ENCODE data around the gene CTDSP2.
"Not testable (repeated sequence)": the region's sequence is repeated elsewhere in the genome, so short reads cannot be mapped to it uniquely, and the experiment has no call there.

Gene CTDSP2

DNA sequence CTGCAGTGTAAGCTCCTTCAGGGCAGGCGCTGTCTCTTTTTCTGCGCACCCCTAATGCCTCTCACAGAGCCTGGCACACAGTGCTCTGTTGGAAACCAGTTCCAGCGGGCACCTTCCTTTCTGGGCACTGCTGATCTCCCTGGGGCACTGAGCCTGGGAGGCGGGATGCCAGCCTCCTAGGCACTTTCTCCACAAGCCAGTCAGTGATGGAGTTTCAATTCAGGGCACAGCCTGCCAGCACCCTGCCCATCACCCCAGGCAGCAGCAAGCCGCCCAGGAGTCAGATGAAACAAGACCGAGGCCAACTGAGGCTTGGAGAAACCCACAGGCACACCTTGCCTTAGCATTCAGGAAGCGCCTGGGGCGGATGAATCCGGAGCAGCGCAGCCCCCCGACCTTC, 5.7 kb upstream of the CTDSP2 start:
- DNase-seq, result no peak

DNA sequence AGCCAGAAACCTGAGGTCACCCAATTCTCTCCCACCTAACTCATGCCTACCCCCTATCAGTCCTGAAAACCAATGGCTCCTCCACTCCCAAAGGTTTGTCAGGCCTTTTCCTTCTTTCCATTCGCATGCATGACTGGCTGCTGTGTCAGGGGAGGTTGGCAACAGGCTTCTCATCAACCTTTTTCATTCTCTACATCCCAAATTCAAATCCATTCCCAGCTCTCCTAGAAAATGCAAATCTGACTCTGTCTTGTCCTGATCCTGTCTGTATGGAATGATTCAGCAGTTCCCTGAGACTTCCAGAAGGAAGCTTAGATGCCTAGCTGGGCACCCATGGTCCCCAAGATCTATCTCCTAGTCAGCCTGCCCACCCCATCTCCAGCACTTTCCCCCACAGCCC, 5.0 kb upstream of the CTDSP2 start:
- no peak for DNase-seq

DNA sequence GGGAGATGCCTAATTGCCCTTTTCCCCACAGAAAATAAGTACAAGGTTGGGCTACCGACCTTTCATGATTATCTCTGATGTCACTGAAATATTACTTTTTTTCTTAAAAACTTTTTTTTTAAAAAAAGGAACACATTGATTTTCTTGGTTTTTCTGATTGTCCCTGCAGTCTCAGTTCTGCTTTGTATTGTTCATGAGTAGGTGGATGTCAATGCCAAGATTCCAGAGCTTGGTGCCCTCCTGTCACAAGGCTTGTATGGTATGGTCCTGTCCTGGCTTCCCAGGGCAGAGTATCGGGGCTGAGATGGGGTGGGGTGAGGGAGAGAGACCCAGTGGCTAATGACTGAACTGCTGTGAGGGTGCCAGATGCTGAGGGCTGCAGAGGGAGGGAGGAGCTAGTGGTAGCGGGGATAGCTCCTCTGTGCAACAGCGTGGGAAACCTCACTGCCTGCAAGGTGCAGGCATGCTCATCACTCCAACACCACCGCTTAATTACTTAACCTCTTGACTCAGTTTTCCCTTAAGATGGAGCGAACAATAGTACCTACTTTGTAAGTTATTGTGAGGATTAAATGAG, 4.4 kb upstream of the CTDSP2 start:
- DNase-seq, result no peak

DNA sequence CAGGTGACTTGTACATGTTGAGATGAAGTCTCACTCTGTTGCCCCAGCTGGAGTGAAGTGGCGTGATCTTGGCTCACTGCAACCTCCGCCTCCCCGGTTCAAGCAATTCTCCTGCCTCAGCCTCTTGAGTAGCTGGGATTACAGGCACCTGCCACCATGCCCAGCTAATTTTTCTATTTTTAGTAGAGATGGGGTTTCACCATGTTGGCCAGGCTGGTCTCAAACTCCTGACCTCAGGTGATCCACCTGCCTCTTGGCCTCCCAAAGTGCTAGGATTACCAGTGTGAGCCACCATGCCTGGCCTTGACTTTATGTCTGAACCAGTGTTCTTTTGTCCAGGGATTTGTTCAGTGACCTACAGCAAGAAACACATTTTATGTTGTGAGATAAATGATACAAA, 2.9 kb upstream of the CTDSP2 start:
- not testable (repeated sequence) for DNase-seq

DNA sequence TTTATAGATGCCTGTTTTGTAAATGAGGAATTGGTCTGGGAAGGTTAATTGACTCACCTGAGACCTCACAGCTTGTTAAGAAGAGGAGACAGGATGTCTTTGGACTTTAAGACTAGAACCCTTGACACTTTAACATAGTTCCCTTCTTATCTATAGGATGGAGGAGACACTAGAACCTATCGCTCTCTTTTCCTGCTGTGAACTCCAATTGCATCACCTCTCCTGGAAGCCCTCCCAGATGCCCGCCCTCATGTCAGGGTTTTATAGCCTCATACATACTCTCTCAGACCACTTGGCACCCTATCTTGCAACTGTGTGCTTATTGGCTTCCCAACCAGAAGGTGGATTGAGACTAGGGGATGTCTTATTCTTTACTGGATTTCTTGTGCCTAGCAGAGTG, 2.5 kb upstream of the CTDSP2 start:
- no peak for DNase-seq

DNA sequence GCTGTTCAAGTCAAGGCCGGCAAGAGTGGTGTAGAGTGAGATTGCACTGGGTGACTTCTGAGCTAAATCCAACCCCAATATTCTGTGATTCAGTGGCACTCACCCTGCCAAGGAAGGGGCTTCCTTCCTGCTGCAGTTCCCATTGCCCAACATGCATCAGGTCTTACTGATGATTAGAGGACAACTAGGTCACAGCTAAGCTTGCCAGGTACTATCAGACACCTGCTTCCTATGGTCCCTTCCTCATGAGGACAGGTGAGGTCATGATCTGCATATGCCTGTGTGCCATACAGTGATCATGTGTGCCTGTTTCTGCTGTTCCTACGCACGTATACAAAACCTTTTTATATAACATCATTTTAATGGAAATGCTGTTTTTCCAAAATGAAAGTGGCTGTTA, 1.7 kb upstream of the CTDSP2 start:
- no peak for DNase-seq

DNA sequence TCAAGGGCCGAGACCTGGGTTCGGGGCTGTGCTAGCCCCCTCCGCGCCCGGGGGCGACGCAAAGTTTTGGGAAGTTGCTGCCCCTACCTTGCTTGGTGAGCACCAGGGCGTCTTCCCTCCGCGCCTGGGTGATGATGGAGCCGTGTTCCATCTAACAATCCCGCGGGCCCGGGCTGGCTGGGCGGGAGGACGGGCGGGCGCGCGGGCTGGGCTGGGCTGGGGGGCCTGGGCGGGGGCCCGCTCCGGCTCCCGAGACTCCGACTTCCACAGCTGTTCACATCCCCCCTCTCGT, 298 bp downstream of the CTDSP2 start:
- no peak for DNase-seq

DNA sequence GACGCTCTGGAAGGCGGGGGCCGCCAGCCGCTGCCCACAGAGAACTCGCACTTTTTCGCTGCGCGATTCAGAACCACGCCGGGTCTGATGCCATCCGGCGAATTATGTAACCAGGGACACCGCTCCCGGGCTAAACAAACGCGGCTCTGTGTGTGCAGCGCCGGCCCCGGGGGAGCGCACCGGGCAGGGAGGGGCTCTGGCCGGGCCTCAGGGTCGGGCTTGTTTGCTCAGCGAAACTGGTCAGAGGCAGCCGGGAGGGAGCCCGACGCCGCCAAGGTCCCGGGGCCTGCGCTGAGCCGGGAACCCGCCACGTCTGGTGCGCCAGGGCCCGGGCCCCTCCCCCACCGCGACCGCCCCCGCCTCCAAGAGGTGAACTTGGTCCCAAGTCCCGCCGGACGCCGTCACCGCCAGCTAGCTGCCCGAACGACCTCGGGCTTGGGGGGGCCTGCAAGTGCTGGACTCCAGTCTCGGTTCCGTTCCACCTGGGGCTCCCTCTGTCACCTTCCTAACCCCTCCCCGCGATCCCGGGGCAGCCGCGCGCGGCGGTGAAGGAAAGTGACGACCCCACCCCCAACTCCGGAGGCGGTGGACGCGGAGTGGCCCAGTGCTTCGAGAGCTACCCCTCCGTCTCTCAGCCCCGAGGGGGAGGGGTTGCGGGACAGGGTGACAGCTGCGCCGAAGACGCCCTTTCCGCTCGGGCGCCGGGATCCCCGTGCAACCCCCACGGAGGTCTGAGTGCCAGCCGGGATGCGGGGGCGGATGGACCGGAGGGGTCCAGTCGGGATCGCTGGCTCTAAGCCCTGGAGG, 848 bp downstream of the CTDSP2 start:
- peak; percentile 36 to 55 for DNase-seq

DNA sequence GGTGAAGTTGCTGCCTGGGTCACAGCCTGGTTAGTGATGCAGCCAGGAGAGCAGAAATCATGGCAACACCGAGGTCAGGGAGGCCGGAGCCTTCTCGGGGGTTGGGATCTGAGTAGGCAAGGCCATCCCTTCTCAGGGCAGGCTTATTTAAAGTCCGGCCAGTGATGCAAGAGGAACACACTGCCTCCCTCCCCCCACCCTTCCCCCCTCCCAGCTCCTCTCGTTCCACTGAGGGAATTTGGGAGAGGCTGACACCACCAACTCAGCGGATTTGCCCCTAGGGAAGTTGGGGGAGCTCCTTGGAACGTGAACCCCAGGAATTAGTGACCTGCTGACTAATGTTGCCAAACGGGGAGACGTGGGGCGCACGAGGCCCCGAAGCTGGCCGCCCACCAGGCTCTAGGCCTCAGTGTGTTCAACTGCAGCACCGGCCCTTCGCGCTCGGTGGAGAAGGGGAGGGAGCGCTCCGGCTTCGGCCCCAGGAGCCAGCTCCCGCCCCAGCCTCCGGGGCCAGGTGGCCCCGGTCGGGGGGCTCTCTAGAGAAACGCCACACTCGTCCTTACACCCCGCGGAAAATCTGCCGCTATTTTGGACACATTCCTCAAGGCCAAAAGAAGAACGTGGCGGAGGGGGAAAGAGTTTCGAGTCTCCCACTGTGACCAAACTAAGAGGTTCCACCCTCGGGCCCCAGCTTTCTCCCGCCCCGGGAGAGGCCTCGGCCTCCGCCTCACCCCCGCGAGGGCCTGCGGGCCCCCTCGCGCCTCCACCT, 1.6 kb downstream of the CTDSP2 start:
- DNase-seq, result peak in 1 of 2 donors; percentile 15

DNA sequence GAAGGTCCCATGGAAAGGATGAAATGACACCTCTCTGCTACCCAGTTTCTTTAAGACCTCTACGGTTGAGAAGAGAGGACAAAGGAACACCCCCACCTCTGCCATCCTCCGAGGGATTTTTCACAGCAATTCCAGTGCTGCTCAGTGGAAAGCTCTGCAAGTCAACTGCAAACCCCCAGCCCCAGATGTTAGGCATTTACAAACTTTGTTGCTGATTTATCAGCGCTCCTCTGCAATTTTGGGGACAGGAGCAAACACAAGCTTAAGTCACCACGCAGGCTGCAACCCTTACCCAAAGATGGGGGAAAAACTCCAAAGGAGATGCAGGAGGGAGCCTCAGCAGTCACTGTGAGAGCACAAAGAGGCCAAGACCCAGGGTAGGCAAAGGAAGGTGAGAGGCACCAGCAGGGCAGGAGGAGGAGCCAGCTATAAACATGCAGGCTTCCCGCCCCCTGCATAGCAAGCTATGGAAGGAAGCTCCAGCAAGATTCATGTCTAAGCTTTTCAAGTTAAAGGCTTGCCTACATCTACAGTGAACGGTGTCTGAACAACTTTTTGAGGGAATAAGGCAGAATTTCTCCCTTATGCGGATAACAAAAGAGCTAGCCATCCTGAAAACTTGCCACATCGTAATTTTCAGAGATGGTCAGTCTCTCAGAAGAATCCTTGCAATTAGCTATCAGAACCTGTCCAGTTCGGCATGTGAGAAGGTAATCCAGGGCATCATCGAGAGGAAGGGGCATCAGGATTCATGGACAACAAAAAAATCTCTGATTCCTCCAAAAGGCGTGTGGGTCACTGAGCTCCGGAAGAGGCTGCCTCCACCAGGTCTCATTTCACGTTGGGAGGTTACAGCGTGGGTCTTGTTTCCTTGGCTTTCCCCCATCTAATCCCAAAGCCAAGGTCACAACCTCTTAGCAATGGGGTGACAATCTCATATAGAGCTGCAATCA, 3.9 kb downstream of the CTDSP2 start:
- peak in 1 of 2 donors; percentile 27 for DNase-seq

DNA sequence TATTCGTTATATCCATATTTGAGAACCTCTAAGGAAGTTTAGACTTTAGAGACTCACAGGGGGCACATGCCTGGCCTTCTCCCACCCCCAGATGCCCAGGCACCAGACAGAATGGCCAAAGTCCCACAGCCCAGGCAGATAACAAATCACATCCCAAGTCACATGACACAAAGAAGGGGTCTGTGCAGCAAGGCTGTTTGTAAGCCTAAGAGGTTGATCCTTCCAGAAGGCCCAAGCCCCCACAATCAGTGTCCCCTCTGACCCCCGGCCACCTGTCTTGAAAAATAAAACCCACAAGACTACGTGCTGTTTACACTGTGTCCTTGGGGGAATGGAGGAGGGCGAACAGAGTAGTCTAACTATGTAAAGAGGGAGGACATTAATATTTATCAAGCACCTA, 5.1 kb downstream of the CTDSP2 start:
- no peak for DNase-seq

DNA sequence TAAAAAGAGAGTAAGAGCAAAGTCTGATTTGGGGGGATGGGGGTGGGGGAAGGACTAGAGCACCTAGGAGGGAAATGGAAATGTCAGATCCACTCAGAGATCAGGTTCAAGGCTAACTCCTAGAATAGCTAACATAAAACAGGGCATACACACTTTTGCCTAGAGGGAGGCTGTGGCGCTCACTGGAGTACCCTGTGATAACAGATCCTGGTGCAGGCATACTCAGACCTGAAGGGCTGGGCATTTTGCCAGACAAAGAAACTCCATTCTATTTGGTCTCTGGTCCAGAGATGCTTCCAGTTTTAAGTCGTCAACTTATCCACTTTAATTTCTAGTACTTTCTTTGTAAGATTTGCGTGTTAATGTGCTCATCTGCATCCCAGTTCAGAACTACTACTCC, 5.8 kb downstream of the CTDSP2 start:
- DNase-seq, result no peak

DNA sequence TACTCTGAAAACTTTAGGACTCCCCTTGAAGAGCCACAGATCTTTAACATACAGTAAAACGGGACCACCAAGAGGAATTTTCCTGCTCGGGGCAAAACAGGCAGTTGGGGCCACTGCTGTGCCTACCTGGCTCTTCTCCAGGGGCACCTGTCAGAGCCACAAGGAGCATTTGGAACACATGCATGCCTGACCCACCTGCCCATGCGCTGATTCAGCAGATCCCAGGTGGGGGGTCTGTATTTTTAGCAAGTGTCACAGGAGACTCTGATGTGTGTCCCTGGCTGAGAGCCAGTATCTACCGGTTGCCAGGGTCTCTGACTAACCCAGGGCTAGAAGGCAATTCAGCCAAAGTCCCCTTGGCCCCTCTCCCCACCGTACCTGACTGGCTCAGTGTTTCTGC, 6.5 kb downstream of the CTDSP2 start:
- DNase-seq, result no peak

DNA sequence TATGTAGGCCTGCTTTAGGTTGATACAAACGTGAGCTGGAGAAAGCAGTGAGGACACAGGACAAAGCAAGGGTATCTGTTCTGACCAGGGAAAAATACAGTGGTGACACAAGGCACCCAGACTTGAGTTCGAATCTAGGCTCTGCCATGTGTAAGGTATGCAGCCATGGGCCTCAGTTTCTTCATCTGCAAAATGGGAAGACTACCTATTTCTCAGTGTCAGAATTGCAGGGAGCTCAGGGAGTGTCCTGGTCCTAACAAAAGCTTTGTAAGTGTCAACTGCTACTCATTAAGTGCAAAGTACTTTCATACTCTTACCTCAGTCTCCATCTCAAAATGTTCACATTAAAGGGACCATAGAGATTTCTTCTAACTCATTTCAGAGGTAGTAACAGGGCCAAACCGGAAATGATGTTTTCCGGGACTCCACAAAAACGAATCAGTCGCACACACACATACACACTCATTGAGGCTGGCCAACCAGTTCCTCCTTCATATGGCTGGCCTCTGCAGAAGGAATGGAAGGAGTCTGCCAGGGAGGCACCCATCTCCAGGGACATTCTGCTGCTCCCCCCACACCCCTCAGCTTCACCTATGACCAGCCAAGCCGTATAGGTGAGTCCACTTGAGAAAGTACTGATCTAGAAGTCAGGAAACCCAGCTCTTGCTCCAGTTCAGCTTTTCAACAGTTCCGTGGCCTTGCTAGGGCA, 7.8 kb downstream of the CTDSP2 start:
- DNase-seq, result peak in 1 of 2 donors; percentile 55

DNA sequence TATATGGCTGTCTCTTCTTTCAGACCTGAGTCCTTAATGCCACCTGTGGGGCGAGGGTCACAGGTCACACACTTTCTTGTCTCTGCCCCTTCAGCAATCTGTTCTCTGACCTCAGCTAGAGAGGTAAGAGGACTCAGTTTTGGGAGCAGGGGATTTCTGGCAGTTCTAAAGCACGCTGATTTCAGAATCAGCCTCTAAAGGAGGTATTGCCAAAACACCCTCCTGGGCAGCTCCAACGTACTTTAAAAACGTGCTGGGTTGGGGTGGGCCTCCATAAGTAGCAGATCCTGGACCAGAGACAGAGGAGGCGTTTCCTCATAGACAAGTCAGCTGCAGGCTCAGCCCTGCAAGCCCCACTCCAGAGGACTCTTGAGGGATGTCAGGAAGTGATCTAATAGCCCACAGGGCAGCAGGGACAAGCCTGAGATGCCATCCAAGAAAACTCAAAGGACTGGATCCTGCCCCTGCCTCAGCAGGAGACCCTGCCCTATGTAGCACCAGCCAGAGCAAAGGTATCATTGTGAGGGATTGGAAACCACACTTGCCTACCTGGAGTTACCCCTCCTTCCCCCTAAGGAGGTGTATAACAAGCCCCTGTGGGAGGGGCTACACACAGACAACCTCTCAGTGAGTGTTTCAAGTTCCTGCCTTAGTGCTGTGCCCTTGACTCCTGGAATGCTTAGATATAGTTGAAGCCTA, 8.5 kb downstream of the CTDSP2 start:
- peak in 1 of 2 donors; percentile 47 for DNase-seq

DNA sequence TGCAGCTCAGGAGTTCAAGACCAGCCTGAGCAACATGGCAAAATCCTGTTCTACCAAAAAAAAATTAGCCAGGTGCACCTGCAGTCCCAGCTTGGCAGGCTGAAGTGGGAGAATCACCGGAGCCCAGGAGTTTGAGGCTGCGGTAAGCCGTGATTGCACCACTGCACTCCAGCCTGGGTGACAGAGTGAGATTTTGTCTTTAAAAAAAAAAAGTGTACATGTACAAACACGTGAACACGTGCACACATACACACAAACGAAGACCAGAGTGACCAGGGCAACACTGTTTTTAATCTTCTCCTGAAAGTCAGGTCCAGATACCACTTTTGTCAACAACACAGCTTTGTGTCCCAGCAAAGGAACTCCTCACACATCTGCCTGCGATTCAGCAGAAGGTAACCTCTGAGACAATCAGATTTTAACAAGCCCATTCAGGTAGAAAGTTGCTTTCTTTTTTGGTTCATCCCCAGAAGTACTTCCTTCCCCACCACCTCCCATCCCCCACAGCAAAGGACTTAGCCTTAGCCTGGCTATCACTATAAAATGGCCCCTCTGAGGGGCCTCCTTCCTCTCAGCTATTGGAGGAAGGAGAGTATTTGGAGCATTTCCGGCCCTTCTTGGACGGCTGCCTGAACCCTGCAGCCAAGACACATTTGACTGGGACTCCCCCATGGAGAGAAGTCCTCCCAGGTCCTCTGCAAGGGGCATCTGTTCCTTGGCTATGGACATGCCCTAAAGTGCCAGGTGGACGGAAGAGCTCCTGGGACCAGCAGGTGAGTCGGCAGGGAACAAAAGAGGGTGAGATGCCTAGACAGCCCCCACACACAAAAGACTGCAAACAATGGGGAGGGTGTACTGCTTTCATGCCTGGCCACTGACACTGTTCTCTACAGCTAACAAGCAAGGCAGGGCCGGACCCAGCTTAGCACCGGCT, 9.8 kb downstream of the CTDSP2 start:
- peak in 1 of 2 donors; percentile 57 for DNase-seq

DNA sequence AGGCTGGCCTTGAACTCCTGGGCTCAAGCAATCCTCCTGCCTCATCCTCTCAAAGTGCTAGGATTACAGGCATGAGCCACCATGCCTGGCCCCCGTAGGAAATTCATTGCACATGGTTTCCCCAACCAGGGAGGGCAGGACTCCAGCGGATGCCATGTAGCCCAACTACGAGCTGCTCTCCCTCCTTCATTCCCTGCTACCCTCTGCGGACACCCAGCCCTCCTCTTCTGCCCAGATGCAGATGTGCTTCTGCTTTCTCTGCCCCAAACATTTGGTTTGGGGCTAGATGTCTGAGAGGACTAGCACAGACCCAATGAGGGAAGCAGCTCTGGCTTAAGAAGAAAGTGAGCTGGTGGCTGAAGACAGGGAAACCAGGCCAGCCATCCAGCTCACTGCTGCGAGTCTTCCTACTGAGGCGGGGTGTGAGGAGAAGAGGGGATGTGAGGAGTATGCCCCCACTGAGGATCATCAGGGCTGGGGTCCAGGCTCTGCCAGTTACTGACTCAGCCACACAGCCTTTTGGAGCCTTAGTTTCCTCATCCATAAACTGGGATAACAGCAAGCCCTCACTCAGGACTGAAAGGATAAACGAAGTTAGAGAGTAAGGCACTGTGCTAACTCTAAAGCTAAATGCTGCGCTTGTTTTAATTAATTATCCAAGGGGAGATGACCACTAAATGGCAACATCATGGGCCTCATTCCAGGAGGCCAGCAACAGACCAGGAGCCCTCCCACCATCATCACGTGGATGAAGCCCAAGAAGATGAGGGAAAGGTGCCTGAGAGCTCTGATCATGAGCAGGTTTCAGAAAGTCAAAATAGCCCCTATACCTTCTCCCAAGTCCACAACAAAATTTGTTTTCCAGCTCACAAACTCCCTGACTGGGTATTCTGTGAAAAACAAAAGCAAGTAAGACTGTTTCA, 10.9 kb downstream of the CTDSP2 start:
- DNase-seq, result no peak

DNA sequence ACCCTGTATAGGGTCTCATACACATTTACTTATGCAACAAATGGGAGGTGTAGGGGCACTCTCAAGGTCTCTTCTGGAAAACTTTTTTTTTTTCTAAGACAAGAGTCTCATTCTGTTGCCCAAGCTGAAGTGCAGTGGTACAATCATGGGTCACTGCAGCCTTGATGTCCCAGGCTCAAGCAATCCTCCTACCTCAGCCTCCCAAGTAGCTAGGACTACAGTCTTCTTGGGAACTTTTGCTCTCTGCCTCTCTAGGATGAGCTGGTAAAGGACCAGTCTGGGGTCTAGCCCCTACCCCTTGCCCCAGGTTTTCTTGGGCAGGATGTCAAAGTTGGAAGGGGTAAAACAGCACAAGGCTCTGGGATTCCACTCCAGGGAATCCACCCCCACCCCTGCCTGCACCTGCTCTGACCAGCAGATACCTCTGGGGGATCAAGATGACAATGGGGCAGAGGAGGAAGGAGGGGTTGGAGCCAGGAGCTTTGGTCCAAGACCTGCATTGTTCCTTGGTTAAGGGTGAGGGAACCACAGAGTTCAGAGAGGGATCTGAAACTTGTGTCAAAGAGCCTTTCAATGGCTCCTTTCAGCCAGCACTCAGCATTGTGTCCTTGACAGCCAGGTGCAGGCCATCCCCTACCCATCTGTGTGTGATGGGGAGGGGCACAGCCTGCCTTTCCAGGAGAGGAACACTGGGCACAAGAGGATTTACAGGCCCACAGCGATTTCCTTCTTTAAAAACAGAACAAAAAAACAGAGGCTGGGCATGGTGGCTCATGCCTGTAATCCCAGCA, 12.2 kb downstream of the CTDSP2 start:
- no peak for DNase-seq

DNA sequence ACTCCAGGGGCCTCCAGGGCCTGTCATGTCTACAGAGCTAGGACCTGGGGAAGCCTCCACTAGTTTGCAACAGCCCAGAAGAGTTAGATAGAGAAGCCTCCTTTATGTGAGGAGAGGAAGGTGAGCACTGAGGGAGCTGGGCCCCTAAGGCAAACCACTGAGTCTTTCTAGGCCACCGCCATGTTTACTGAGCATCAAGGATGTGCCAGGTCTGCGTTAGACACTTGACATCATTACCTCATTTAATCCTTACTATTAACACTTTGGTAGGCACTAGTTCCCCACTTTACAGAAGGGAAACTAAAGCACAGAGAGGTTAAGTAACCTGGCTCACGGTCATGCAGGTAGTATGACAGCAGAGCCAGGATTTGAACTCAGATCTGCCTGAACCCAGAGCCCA, 12.9 kb downstream of the CTDSP2 start:
- DNase-seq, result no peak

All from CD4-positive, alpha-beta T cell treated with Interferon alpha-2 for 1 hour (primary cell).